ENCODE data around the gene DNAJC5G.

Gene DNAJC5G, protein sequence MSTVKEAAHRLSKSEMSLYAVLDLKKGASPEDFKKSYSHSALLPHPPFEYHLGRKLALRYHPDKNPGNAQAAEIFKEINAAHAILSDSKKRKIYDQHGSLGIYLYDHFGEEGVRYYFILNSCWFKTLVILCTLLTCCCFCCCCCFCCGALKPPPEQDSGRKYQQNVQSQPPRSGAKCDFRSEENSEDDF

DNA sequence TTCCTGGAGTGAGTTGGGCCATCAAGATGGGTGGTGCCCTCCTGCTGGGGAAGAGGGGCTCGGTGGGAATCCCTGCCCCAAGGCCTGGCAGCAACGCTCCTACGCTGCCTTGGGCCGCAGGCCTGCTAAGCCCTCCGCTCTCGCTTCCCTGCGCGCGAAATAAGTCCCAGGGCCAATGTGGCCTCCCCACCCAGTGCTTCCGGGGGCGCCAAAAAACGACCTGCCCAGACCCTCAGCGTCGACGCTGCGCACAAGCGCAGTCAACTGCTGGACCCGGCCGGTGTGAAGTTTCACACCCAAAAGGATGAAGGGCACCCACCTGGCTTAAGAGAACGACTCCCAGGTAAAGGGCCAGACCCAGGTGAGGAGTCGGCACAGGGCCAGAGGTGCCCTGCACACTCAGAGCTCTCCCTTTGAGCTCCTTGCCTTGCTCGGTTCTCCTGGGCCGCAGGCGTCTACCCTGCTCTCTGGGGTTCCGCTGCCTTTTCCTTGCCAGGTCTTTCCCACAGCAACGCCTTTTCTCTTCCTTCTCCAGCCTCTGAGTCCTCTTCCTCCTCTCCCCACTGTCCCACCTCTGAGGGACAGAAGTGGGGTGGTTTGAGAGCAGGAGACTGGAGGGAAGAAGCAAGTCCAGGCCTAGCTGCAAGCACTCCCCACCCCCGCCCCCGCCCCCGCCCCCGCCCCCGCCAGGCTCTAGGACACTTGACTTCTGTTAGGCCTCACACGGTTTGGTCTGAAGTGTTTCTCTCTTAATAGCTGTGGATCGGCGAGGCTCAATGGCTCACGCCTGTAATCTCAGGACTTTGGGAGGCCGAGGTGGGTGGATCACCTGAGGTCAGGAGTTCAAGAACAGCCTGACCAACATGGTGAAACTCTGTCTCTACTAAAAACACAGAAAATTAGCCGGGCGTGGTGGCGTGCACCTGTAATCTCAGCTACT lies at the start of gene DNAJC5G:
Gene DNAJC5G, plus strand, starts transcription at position 223 of the 940 bp plus-strand sequence. CDS start 1,296 bp downstream, outside the sequence.
- Histone ChIP-seq H3K4me1 (peaks cover 0 to 12% (median 4%) of the 10 kb centered on the region in 10 experiments; a peak in 7 of 20 replicates), H3K4me3 (no peak within 1 kb of the TSS), H3K27me3 (peaks cover 0 to 5% (median 0%) of the 10 kb centered on the region in 11 experiments; a peak in 1 of 22 replicates), H3K27ac (no peak within 1 kb of the TSS), H3K9me3 (replicated peaks in 1 of 11) (no peaks in the 10 kb centered on the region), H3K9ac (no peak within 1 kb of the TSS), H3K36me3 (no peaks in the 10 kb centered on the region), H3K4me2 (no peak within 1 kb of the TSS), H4K20me1 (no peaks in the 10 kb centered on the region)
- TF ChIP-seq Cebpa-rat (IDR thresholded peaks at IDR 0.05), result no peak

DNA sequence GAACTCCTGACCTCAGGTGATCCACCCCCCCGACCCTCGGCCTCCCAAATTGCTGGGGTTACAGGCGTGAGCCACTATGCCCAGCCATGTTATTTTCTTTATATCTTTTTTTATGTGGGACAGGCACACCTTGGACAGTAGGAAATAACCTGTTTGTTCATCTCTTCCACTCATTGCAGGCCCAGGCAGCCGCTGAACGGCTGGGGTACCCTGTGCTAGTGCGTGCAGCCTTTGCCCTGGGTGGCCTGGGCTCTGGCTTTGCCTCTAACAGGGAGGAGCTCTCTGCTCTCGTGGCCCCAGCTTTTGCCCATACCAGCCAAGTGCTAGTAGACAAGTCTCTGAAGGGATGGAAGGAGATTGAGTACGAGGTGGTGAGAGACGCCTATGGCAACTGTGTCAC lies 49.7 kb upstream of the DNAJC5G start:
- Histone ChIP-seq H4K20me1 (peaks cover 0 to 19% (median under 1%) of the 10 kb centered on the region in 11 experiments; a peak in 5 of 22 replicates), H3K9ac (no peak overlapping the region), H3K4me3 (no peak overlapping the region), H3K4me2 (no peak overlapping the region), H3K27ac (no peak overlapping the region), H3K36me3 (peaks cover 93 to 100% (median 100%) of the 10 kb centered on the region in 11 experiments), H3K4me1 (peaks cover 0 to 8% (median 7%) of the 10 kb centered on the region in 10 experiments; a peak in 12 of 20 replicates), H3K27me3 (no peaks in the 10 kb centered on the region), H3K9me3 (replicated peaks in 1 of 11) (no peaks in the 10 kb centered on the region)
- TF ChIP-seq Cebpa-rat (IDR thresholded peaks at IDR 0.05), result no peak

DNA sequence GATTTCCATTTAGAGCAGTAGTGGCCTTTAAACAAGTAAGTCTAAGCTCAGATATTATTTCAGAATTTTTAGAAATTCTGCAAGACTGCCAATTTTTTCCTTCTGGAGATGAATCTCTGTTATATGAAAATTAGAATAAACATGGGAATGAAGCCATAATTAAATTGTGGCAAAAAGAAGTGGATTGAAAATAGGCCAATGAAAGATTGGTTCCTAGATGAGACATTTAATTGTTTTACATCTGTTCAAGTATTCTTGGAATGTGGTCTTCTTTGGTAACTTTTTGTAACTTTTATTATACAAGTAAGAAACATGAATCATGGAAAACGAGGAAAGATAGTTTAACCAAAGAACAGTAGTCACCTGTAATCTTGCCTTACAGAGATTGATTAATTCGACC lies 47.7 kb upstream of the DNAJC5G start:
- H3K9me3 ChIP-seq (replicated peaks in 1 of 11), result no peaks in the 10 kb centered on the region
- 0 out of 22 replicates have a peak overlapping the region, but pooled peaks of 1 of the 11 experiments have one; percentile 16 for H3K9ac ChIP-seq
- H3K27me3 ChIP-seq, result no peaks in the 10 kb centered on the region
- no peak overlapping the region for H3K4me2 ChIP-seq
- TF ChIP-seq Cebpa-rat (IDR thresholded peaks at IDR 0.05), result no peak
- peaks cover 97 to 100% (median 99%) of the 10 kb centered on the region in 11 experiments for H3K36me3 ChIP-seq
- H3K4me1 ChIP-seq, result peaks cover 0 to 28% (median 23%) of the 10 kb centered on the region in 10 experiments; a peak in 15 of 20 replicates
- no peak overlapping the region for H3K27ac ChIP-seq
- H3K4me3 ChIP-seq, result no peak overlapping the region
- H4K20me1 ChIP-seq, result peaks cover 0 to 32% (median 14%) of the 10 kb centered on the region in 11 experiments; a peak in 10 of 22 replicates

DNA sequence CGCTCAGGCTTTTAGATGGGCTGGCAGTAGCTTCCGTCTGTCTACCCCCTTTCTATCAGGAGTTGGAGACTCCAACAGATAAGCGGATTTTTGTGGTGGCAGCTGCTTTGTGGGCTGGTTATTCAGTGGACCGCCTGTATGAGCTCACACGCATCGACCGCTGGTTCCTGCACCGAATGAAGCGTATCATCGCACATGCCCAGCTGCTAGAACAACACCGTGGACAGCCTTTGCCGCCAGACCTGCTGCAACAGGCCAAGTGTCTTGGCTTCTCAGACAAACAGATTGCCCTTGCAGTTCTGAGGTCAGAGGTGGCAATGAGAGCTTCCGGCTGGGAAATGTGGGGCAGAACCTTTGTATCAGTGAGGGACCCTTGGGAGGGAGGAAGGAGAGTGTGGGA lies 43.3 kb upstream of the DNAJC5G start:
- Histone ChIP-seq H3K9ac (peak overlapping the region in 5 of 11 experiments; percentile 2 to 42 (median 32); a peak in 7 of 22 replicates), H3K27me3 (no peaks in the 10 kb centered on the region), H3K4me3 (no peak overlapping the region), H3K27ac (peak overlapping the region in 6 of 11 experiments; percentile 4 to 74 (median 58); a peak in 7 of 22 replicates), H3K4me2 (peak overlapping the region in 7 of 11 experiments; percentile 54 to 94 (median 75); a peak in 14 of 22 replicates), H3K4me1 (peaks cover 0 to 28% (median 23%) of the 10 kb centered on the region in 10 experiments; a peak in 15 of 20 replicates), H4K20me1 (peaks cover 0 to 53% (median 11%) of the 10 kb centered on the region in 11 experiments; a peak in 10 of 22 replicates), H3K9me3 (replicated peaks in 1 of 11) (no peaks in the 10 kb centered on the region), H3K36me3 (peaks cover 97 to 100% (median 99%) of the 10 kb centered on the region in 11 experiments)
- TF ChIP-seq Cebpa-rat (IDR thresholded peaks at IDR 0.05), result no peak

DNA sequence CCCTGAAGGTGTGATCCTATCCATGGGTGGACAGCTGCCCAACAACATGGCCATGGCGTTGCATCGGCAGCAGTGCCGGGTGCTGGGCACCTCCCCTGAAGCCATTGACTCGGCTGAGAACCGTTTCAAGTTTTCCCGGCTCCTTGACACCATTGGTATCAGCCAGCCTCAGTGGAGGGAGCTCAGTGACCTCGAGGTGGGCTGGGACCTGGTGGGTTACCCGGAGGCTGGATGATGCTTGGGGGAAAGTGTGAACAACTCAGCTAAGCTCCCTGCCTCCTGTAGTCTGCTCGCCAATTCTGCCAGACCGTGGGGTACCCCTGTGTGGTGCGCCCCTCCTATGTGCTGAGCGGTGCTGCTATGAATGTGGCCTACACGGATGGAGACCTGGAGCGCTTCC lies 41.9 kb upstream of the DNAJC5G start:
- H3K27me3 ChIP-seq, result no peaks in the 10 kb centered on the region
- H4K20me1 ChIP-seq, result peaks cover 0 to 67% (median 16%) of the 10 kb centered on the region in 11 experiments; a peak in 9 of 22 replicates
- H3K4me2 ChIP-seq, result no peak overlapping the region
- H3K9ac ChIP-seq, result no peak overlapping the region
- peaks cover 0 to 28% (median 23%) of the 10 kb centered on the region in 10 experiments; a peak in 15 of 20 replicates for H3K4me1 ChIP-seq
- H3K27ac ChIP-seq, result no peak overlapping the region
- no peak for TF ChIP-seq Cebpa-rat (IDR thresholded peaks at IDR 0.05)
- H3K9me3 ChIP-seq (replicated peaks in 1 of 11), result no peaks in the 10 kb centered on the region
- no peak overlapping the region for H3K4me3 ChIP-seq
- H3K36me3 ChIP-seq, result peaks cover 97 to 100% (median 100%) of the 10 kb centered on the region in 11 experiments

DNA sequence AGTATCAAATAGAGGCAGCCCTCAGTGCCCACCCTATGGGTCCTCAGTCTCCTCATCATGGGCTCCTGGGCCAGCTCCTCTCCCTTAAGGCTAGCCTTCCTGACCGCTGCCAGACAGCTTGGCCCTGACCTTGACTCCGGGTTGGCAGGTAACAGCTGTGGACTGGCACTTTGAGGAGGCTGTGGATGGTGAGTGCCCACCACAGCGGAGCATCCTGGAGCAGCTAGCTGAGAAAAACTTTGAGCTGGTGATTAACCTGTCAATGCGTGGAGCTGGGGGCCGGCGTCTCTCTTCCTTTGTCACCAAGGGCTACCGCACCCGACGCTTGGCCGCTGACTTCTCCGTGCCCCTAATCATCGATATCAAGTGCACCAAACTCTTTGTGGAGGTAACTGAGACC lies 39.1 kb upstream of the DNAJC5G start:
- peaks cover 0 to 13% (median 11%) of the 10 kb centered on the region in 10 experiments; a peak in 15 of 20 replicates for H3K4me1 ChIP-seq
- H3K9ac ChIP-seq, result no peak overlapping the region
- no peak overlapping the region for H3K4me3 ChIP-seq
- H3K36me3 ChIP-seq, result peaks cover 98 to 100% (median 100%) of the 10 kb centered on the region in 11 experiments
- peaks cover 0 to 94% (median 15%) of the 10 kb centered on the region in 11 experiments; a peak in 11 of 22 replicates for H4K20me1 ChIP-seq
- no peaks in the 10 kb centered on the region for H3K9me3 ChIP-seq (replicated peaks in 1 of 11)
- H3K27me3 ChIP-seq, result no peaks in the 10 kb centered on the region
- H3K4me2 ChIP-seq, result no peak overlapping the region
- no peak for TF ChIP-seq Cebpa-rat (IDR thresholded peaks at IDR 0.05)
- no peak overlapping the region for H3K27ac ChIP-seq

DNA sequence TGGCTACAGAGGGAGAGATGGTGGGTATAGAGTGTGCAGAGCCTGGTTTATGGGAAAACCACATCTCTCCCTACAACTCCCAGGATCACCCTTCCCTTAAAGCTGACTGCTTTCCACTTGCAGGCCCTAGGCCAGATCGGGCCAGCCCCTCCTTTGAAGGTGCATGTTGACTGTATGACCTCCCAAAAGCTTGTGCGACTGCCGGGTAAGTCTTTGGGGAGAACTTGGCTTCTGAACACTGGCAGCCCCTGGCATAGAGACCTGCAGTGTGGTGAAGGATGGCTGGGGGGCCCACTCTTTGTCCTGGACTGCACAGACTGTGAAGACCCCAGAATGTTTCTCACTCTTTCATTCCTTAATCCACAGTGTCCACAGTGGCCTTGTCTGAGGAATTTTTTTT lies 38.6 kb upstream of the DNAJC5G start:
- Histone ChIP-seq H4K20me1 (peaks cover 0 to 95% (median 18%) of the 10 kb centered on the region in 11 experiments; a peak in 12 of 22 replicates), H3K4me3 (no peak overlapping the region), H3K9me3 (replicated peaks in 1 of 11) (no peaks in the 10 kb centered on the region), H3K27me3 (no peaks in the 10 kb centered on the region), H3K4me1 (peaks cover 0 to 13% (median 8%) of the 10 kb centered on the region in 10 experiments; a peak in 15 of 20 replicates), H3K27ac (no peak overlapping the region), H3K36me3 (peaks cover 98 to 100% (median 100%) of the 10 kb centered on the region in 11 experiments), H3K4me2 (no peak overlapping the region), H3K9ac (no peak overlapping the region)
- no peak for TF ChIP-seq Cebpa-rat (IDR thresholded peaks at IDR 0.05)

DNA sequence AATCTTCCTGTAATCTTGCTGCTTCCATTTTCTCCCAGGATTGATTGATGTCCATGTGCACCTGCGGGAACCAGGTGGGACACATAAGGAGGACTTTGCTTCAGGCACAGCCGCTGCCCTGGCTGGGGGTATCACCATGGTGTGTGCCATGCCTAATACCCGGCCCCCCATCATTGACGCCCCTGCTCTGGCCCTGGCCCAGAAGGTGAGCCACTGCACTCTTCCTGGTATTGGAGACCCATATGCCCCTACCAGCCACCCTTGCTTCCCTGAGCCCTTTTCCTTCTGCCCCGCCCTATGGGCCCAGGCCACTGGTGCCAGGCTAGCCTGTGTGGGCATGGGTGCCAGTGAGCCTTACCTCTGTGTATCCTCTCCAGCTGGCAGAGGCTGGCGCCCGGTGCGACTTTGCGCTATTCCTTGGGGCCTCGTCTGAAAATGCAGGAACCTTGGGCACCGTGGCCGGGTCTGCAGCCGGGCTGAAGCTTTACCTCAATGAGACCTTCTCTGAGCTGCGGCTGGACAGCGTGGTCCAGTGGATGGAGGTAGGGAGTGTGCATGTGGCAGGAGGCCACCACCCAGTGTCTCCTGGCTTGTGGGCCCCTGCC lies 37.8 kb upstream of the DNAJC5G start:
- no peak for TF ChIP-seq Cebpa-rat (IDR thresholded peaks at IDR 0.05)
- Histone ChIP-seq H3K9ac (no peak overlapping the region), H3K27me3 (no peaks in the 10 kb centered on the region), H3K4me3 (no peak overlapping the region), H4K20me1 (peaks cover 0 to 95% (median 17%) of the 10 kb centered on the region in 11 experiments; a peak in 10 of 22 replicates), H3K4me2 (no peak overlapping the region), H3K36me3 (peaks cover 100% of the 10 kb centered on the region in 11 experiments), H3K27ac (no peak overlapping the region), H3K9me3 (replicated peaks in 1 of 11) (no peaks in the 10 kb centered on the region), H3K4me1 (peaks cover 0 to 13% (median 10%) of the 10 kb centered on the region in 10 experiments; a peak in 18 of 20 replicates)

Measured in BLaER1 treated with 17β-estradiol and CSF1 and Interleukin-3, amounts not matched to agents 10 nM and 100 nM (cell line).